HepG2 (cell line): ENCODE measurements around the gene SIK3. TPM values are rescaled to one million over a fixed set of nuclear protein-coding genes. Genes with fewer than 3 reads are reported as not detected.

Source experiments
- ATAC-seq: fragments of 200-7000 bp; cut with Tn5 transposase; 3 replicates; pipeline ENCODE4 v1.9.1; 2020; ENCODE audit warnings: mild to moderate bottlenecking, moderate library complexity
- BruUV-seq: library from RNA; stranded (reverse); fragments of 400-500 nt; replicated peaks from 2 replicates; lab custom pipeline; 2021; lab: Mats Ljungman, UMichigan
- CTCF ChIA-PET: fragments of 300-600 bp; formaldehyde crosslinking; extraction: SDS; loops from one replicate; lab custom pipeline; 2021; ENCODE audit warnings: low total read pairs, inconsistent platforms, low intra/inter-chr PET ratio; lab: Yijun Ruan, JAX
- POLR2A ChIA-PET: fragments of 350-600 bp; sonication (Branson Sonifier 250); formaldehyde crosslinking; loops from one replicate; lab custom pipeline; 2020; ENCODE audit warnings: antibody characterized with exemption, inconsistent platforms; lab: Yijun Ruan, JAX
- DNase-seq: peaks from one replicate; pipeline ENCODE4 v3.0.0-alpha.2; 2015; ENCODE audit warnings: low spot score
- FAIRE-seq: peaks from 3 replicates; lab custom pipeline; 2011; peaks lifted over from hg19 to GRCh38; lab: Jason Lieb, UNC
- H2AFZ ChIP-seq: one replicate; pipeline ENCODE4 v1.6.1; 2011; ENCODE audit warnings: low read length, inconsistent platforms
- H3K27ac ChIP-seq: fragments of 300-600 bp; 3 replicates; pipeline ENCODE4 v1.8.0; 2011; ENCODE audit warnings: mixed run types, mild to moderate bottlenecking, mixed read lengths, low read length, inconsistent platforms; ENCODE audit not compliant: insufficient read depth; ENCODE audit errors: extremely low read length
- H3K27me3 ChIP-seq, 2 experiments: fragments of 200-600 bp in 1 of 2; 2 replicates in 1 of 2; 3 replicates in 1 of 2; pipeline versions ENCODE4 v1.6.0 to v1.8.0; 2011; ENCODE audit warnings: low read length in 2 of 2, mild to moderate bottlenecking in 2 of 2, moderate library complexity in 2 of 2, inconsistent platforms in 1 of 2; ENCODE audit not compliant: insufficient read depth in 2 of 2, control insufficient read depth in 1 of 2
- H3K36me3 ChIP-seq, 2 experiments: fragments of 200-600 bp in 1 of 2; replicated peaks in 1 of 2; 2 replicates in 1 of 2; 3 replicates in 1 of 2; pipeline versions ENCODE4 v1.5.1 to v1.8.0; 2011; ENCODE audit warnings: low read length in 2 of 2, inconsistent platforms in 1 of 2; ENCODE audit not compliant: insufficient read depth in 2 of 2, control insufficient read depth in 1 of 2
- H3K4me1 ChIP-seq: 2 replicates; pipeline ENCODE4 v1.5.1; 2012; ENCODE audit warnings: low read length, inconsistent platforms; ENCODE audit not compliant: insufficient read depth
- H3K4me2 ChIP-seq: 2 replicates; pipeline ENCODE4 v1.6.0; 2011; ENCODE audit warnings: low read depth, low read length, inconsistent platforms
- H3K4me3 ChIP-seq, 3 experiments: fragments of 200-600 bp in 1 of 3; sonication (generic), shearing (Covaris generic) in 1 of 3; replicated peaks in 1 of 3; 2 replicates each; pipeline ENCODE4 v1.5.1; 2011 to 2016; ENCODE audit warnings: low read length in 3 of 3, inconsistent platforms in 2 of 3, low read depth in 2 of 3, mild to moderate bottlenecking in 2 of 3, control low read depth in 1 of 3, mixed read lengths in 1 of 3; ENCODE audit not compliant: insufficient read depth in 1 of 3
- H3K79me2 ChIP-seq: one replicate; pipeline ENCODE4 v1.6.1; 2011; ENCODE audit warnings: low read length, inconsistent platforms; ENCODE audit not compliant: insufficient read depth
- H3K9ac ChIP-seq: 2 replicates; pipeline ENCODE4 v1.6.0; 2011; ENCODE audit warnings: mild to moderate bottlenecking, low read depth, low read length, inconsistent platforms; ENCODE audit not compliant: insufficient read depth
- H3K9me3 ChIP-seq: 2 replicates; pipeline ENCODE4 v1.5.1; 2012; ENCODE audit warnings: mild to moderate bottlenecking, low read length
- H4K20me1 ChIP-seq: 2 replicates; pipeline ENCODE4 v1.6.0; 2011; ENCODE audit warnings: inconsistent platforms, mild to moderate bottlenecking, low read length, moderate library complexity; ENCODE audit not compliant: insufficient read depth
- ARNT2 ChIP-seq: sonication (generic); formaldehyde crosslinking; IDR thresholded peaks from 2 replicates; pipeline ENCODE4 v1.8.0; 2022; ENCODE audit warnings: mild to moderate bottlenecking, low read depth, missing genetic modification reagents, moderate library complexity
- CREB1 ChIP-seq, 2 experiments: fragments of 450-650 bp in 1 of 2; IDR thresholded peaks; 2 replicates each; pipeline ENCODE4 v1.6.1; 2016 to 2017; ENCODE audit warnings: control low read depth in 1 of 2, mild to moderate bottlenecking in 1 of 2, missing compliant biosample characterization in 1 of 2, missing genetic modification characterization in 1 of 2
- HOXA9 ChIP-seq: sonication (generic); formaldehyde crosslinking; IDR thresholded peaks from 2 replicates; pipeline ENCODE4 v1.8.1; 2022; ENCODE audit warnings: missing genetic modification reagents, mild to moderate bottlenecking, moderate library complexity, borderline replicate concordance
- RARA ChIP-seq: IDR thresholded peaks from 2 replicates; pipeline ENCODE4 v1.6.1; 2016; ENCODE audit warnings: missing genetic modification reagents, missing compliant biosample characterization
- REXO4 ChIP-seq: sonication (generic); formaldehyde crosslinking; IDR thresholded peaks from 2 replicates; pipeline ENCODE4 v1.8.0; 2022; ENCODE audit warnings: missing genetic modification reagents, mild to moderate bottlenecking, borderline replicate concordance
- RFX5 ChIP-seq: IDR thresholded peaks from 2 replicates; pipeline ENCODE4 v1.6.1; 2011; ENCODE audit warnings: low read depth, low read length, improper control_type of control experiment
- ZBTB21 ChIP-seq: sonication (generic); formaldehyde crosslinking; IDR thresholded peaks from 2 replicates; pipeline ENCODE4 v1.4.0; 2020; ENCODE audit warnings: missing genetic modification reagents
- ZFY ChIP-seq: sonication (generic); formaldehyde crosslinking; IDR thresholded peaks from 2 replicates; pipeline ENCODE4 v1.4.0; 2020; ENCODE audit warnings: missing genetic modification reagents
- ZNF33B ChIP-seq: sonication (generic); formaldehyde crosslinking; IDR thresholded peaks from 2 replicates; pipeline ENCODE4 v1.5.1; 2020; ENCODE audit warnings: mild to moderate bottlenecking, missing genetic modification reagents
- WGBS: methylation state at CpG from one replicate; pipeline ENCODE4 v1.1.6; 2017; ENCODE audit warnings: low lambda C conversion rate; 5-methylcytosine and 5-hydroxymethylcytosine counted together
- in situ Hi-C: cut with HindIII; loops from 2 replicates; pipeline ENCODE4 v1.10.0; 2017; ENCODE audit warnings: low pct_unique_long_range_greater_than_20kb; ENCODE audit not compliant: extremely low pct_ligation_motif_present
- intact Hi-C: fragments of 100-400 bp; cut with micrococcal nuclease; formaldehyde crosslinking; loops from one replicate; pipeline ENCODE4 v1.10.0; 2022; ENCODE audit not compliant: unreplicated experiment
- polyA plus RNA-seq, 8 experiments: library from polyadenylated mRNA; depleted of rRNA in 3 of 8; stranded (reverse) in 7 of 8; unstranded in 1 of 8; fragments of >200 nt; fragmentation: Illumina TruSeq in 4 of 8; extraction: Trizol in 4 of 8; gene quantifications; 2 replicates each; pipeline versions ENCODE4 v1.2.1 to v1.2.3, GENCODE V29; 2011 to 2016; ENCODE audit warnings: low read depth in 4 of 8, missing spikeins in 1 of 8, mixed read lengths in 1 of 8; ENCODE audit not compliant: insufficient read depth in 1 of 8
- total RNA-seq, 5 experiments: library from RNA; depleted of rRNA; stranded (reverse); fragments of >200 nt; fragmentation: Illumina TruSeq; extraction: Trizol; gene quantifications; 2 replicates each; pipeline ENCODE4 v1.2.3, GENCODE V29; 2016; ENCODE audit warnings: low read depth in 1 of 5
- TF ChIP-seq, protein P1 (sequence below): IDR thresholded peaks from 2 replicates; pipeline ENCODE4 v1.6.1; 2016; ENCODE audit warnings: missing biosample characterization, missing genetic modification reagents, low read depth
- TF ChIP-seq, protein P2 (sequence below): sonication (generic); formaldehyde crosslinking; IDR thresholded peaks from 2 replicates; pipeline ENCODE4 v1.4.0; 2020; ENCODE audit warnings: low read depth, mild to moderate bottlenecking, missing genetic modification reagents

The SIK3 gene
- total and polyA plus RNA-seq, 2 of the 13 experiments (the other 11 are each of a cell fraction or from before 2014, with no cell fraction given), result 5.7 to 9.8 TPM

DNA sequence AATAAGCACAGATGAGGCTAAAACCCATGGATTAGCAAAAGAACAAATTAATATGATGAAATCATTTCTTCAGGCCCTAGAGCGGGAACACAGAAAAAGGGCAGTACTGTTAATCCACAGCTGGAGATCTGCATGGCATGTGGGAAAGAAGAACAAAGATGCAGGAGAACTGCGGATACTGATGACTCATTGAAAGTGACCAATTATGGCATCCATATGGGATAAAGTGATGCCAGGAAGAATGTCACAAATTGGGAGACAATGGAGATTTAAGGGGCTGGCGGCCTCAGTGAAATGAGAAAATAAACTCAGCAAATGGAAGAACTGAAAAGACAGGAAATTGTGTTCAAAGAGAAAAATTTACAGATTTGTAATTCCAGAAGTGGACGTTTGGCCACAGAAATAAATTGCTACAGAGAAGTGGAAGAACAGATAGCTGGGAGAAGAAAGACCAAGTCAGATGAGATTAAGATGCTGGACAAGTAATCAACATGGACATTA, 39.4 kb downstream of the SIK3 start:
- peaks cover 49% of the 10 kb centered on the region for H3K79me2 ChIP-seq

More for the DNA sequence above, 39.4 kb downstream of the SIK3 start:
- ChIA-PET POLR2A (no interaction called here), CTCF (no interaction called here)
- Histone ChIP-seq H3K4me2 (no peak overlapping the region), H3K27me3 (no peaks in the 10 kb centered on the region), H3K36me3 (no peaks in the 10 kb centered on the region), H3K9ac (no peak overlapping the region), H3K4me3 (no peak overlapping the region), H3K9me3 (no peaks in the 10 kb centered on the region), H4K20me1 (peaks cover 26% of the 10 kb centered on the region), H3K4me1 (peaks cover 27% of the 10 kb centered on the region; the same call in 1 of the 2 replicates), H2AFZ (no peak overlapping the region), H3K27ac (no peak overlapping the region)
- intact Hi-C loops (no loop called here), in situ Hi-C loops (no loop called here)
- no TSS peak for BruUV-seq
- no peak for TF ChIP-seq ZFY (CRISPR knock-in tag)
- no peak for TF ChIP-seq REXO4 (CRISPR knock-in tag)
- TF ChIP-seq ARNT2, result no peak
- TF ChIP-seq, protein P1, sequence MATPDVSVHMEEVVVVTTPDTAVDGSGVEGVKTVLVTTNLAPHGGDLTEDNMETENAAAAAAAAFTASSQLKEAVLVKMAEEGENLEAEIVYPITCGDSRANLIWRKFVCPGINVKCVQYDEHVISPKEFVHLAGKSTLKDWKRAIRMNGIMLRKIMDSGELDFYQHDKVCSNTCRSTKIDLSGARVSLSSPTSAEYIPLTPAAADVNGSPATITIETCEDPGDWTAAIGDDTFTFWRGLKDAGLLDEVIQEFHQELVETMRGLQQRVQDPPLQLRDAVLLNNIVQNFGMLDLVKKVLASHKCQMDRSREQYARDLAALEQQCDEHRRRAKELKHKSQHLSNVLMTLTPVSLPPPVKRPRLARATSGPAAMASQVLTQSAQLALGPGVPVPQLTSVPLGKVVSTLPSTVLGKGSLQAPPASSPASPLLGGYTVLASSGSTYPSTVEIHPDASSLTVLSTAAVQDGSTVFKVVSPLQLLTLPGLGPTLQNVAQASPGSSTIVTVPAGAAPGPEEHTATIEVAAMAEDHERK (CRISPR knock-in tag), result no peak
- TF ChIP-seq ZBTB21 (CRISPR knock-in tag), result no peak
- TF ChIP-seq ZNF33B, result no peak
- TF ChIP-seq, protein P2, sequence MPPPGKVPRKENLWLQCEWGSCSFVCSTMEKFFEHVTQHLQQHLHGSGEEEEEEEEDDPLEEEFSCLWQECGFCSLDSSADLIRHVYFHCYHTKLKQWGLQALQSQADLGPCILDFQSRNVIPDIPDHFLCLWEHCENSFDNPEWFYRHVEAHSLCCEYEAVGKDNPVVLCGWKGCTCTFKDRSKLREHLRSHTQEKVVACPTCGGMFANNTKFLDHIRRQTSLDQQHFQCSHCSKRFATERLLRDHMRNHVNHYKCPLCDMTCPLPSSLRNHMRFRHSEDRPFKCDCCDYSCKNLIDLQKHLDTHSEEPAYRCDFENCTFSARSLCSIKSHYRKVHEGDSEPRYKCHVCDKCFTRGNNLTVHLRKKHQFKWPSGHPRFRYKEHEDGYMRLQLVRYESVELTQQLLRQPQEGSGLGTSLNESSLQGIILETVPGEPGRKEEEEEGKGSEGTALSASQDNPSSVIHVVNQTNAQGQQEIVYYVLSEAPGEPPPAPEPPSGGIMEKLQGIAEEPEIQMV (CRISPR knock-in tag), result no peak
- no peak for TF ChIP-seq RARA (CRISPR knock-in tag)
- TF ChIP-seq HOXA9 (CRISPR knock-in tag), result no peak
- TF ChIP-seq RFX5, result peak; percentile 89
- peak; percentile 22; the same call in 1 of the 2 replicates for TF ChIP-seq CREB1 (IDR thresholded peaks at IDR 0.05)
- no peak for TF ChIP-seq CREB1 (CRISPR knock-in tag; IDR thresholded peaks at IDR 0.05)
- WGBS, result 97% methylated on average over 4 of the region's 4 CpGs
- no peak for DNase-seq
- ATAC-seq, result no peak
- no peak for FAIRE-seq
